ENCODE measurements around the gene IGFBP3. TPM values are rescaled to one million over a fixed set of nuclear protein-coding genes. Genes with fewer than 3 reads are reported as not detected.

Gene IGFBP3
- total and polyA plus RNA-seq, 2 of the 13 experiments (the other 11 are each of a cell fraction or from before 2014, with no cell fraction given): 57.5 TPM; not detected in 1

GRCh38 chr7:45889367-45890067 lies 31.6 kb downstream of the IGFBP3 start (continued):
- TF ChIP-seq HINFP (CRISPR knock-in tag; IDR thresholded peaks at IDR 0.05; ENCODE audit: low read depth) (no peak), SNAI1 (CRISPR knock-in tag; IDR thresholded peaks at IDR 0.05; ENCODE audit: borderline replicate concordance) (peak; percentile 69), EP300 (IDR thresholded peaks at IDR 0.05; ENCODE audit: low read depth in 2 of 2, low read length in 2 of 2) (peak in 1 of 2 experiments; percentile 1; a peak in 1 of 4 replicates), EP300 (CRISPR knock-in tag; IDR thresholded peaks at IDR 0.05; ENCODE audit: borderline replicate concordance) (peak; percentile 11; the same call in 1 of the 2 replicates), ZNF879 (CRISPR knock-in tag; IDR thresholded peaks at IDR 0.05) (no peak), AGO2 (optimal IDR thresholded peaks at IDR 0.05; ENCODE audit: low read depth, low read length) (no peak), TCF12 (IDR thresholded peaks at IDR 0.05) (no peak), TCF12 (CRISPR knock-in tag; IDR thresholded peaks at IDR 0.05) (no peak), TFAP4 (IDR thresholded peaks at IDR 0.05; ENCODE audit: borderline replicate concordance, low read depth) (no peak), ZNF124 (CRISPR knock-in tag; IDR thresholded peaks at IDR 0.05) (no peak; the same call in none of the 2 replicates), NPAS2 (CRISPR knock-in tag; IDR thresholded peaks at IDR 0.05; ENCODE audit: borderline replicate concordance) (no peak), ZNF264 (CRISPR knock-in tag; IDR thresholded peaks at IDR 0.05) (no peak), RARG (CRISPR knock-in tag; IDR thresholded peaks at IDR 0.05; ENCODE audit: low read depth) (0 out of 2 replicates have a peak, but pooled peaks have one; percentile 24), MBNL3 (CRISPR knock-in tag; conservative IDR thresholded peaks at IDR 0.05) (no peak), AGO1 (IDR thresholded peaks at IDR 0.05; ENCODE audit: low read depth, low read length, poor library complexity, severe bottlenecking) (no peak), ZNF841 (CRISPR knock-in tag; IDR thresholded peaks at IDR 0.05; ENCODE audit: borderline replicate concordance) (no peak), ZNF468 (CRISPR knock-in tag; IDR thresholded peaks at IDR 0.05) (no peak), SATB2 (CRISPR knock-in tag; IDR thresholded peaks at IDR 0.05) (no peak; the same call in 1 of the 2 replicates), TCF7 (IDR thresholded peaks at IDR 0.05; ENCODE audit: low read depth) (no peak), MIER3 (CRISPR knock-in tag; IDR thresholded peaks at IDR 0.05; ENCODE audit: borderline replicate concordance) (0 out of 2 replicates have a peak, but pooled peaks have one; percentile 12), DRAP1 (CRISPR knock-in tag; IDR thresholded peaks at IDR 0.05) (no peak), RERE (CRISPR knock-in tag; IDR thresholded peaks at IDR 0.05; ENCODE audit: low read depth) (no peak)

Measured in HepG2 (cell line).